EL (cell line): Measurements from ENCODE around the gene MRPS15.

Experiments
- DNase-seq: peaks from one replicate; pipeline ENCODE4 v3.0.0-alpha.2; 2016

Gene MRPS15

GRCh38 chr1:36417931-36418330, 46.3 kb downstream of the MRPS15 start:
- DNase-seq = no peak

GRCh38 chr1:36415661-36416326, 48.4 kb downstream of the MRPS15 start:
- no peak for DNase-seq

- no peak for DNase-seq
Measured at GRCh38 chr1:36414384-36414783, 49.8 kb downstream of the MRPS15 start.

GRCh38 chr1:36411674-36412648, 52.2 kb downstream of the MRPS15 start:
- DNase-seq = peak; percentile 29

GRCh38 chr1:36408479-36408878, 55.7 kb downstream of the MRPS15 start:
- DNase-seq = peak; percentile 79

GRCh38 chr1:36406440-36406839, 57.7 kb downstream of the MRPS15 start:
- DNase-seq = no peak
